HCT116 (cell line): ENCODE measurements around the gene NR5A2. TPM values are rescaled to one million over a fixed set of nuclear protein-coding genes. Genes with fewer than 3 reads are reported as not detected.

Source experiments
- ATAC-seq: fragments of 200-7000 bp; cut with Tn5 transposase; 2 replicates; pipeline ENCODE4 v1.9.1; 2020; ENCODE audit warnings: mild to moderate bottlenecking, moderate library complexity
- BruUV-seq: library from RNA; stranded (reverse); fragments of 400-500 nt; replicated peaks from 2 replicates; lab custom pipeline; 2021; lab: Mats Ljungman, UMichigan
- CTCF ChIA-PET: fragments of 300-600 bp; sonication (Branson Sonifier 250); formaldehyde crosslinking; loops from one replicate; lab custom pipeline; 2021; ENCODE audit warnings: antibody characterized with exemption; lab: Charles Lee
- POLR2A ChIA-PET: fragments of 300-600, 350-600 bp; sonication (Branson Sonifier 250); formaldehyde crosslinking; loops from one replicate; lab custom pipeline; 2021; ENCODE audit warnings: antibody characterized with exemption; lab: Charles Lee
- RAD21 ChIA-PET, 2 experiments: fragments of 300-600 bp; sonication (Branson Sonifier 250); formaldehyde crosslinking; loops; one replicate each; lab custom pipeline; 2023; ENCODE audit warnings: low total read pairs in 2 of 2; ENCODE audit not compliant: uncharacterized antibody in 2 of 2, unreplicated experiment in 2 of 2, low non-redundant PET in 1 of 2; lab: Charles Lee
- DNase-seq: peaks from one replicate; pipeline ENCODE4 v3.0.0-alpha.2; 2010; ENCODE audit warnings: low read depth, low spot score
- H2AFZ ChIP-seq: fragments of 200-600 bp; shearing (Covaris generic), sonication (generic); 2 replicates; pipeline ENCODE4 v1.6.1; 2017; ENCODE audit warnings: low read depth, mixed run types, mixed read lengths, antibody characterized with exemption, low read length; ENCODE audit not compliant: poor library complexity, severe bottlenecking
- H3K27ac ChIP-seq: 2 replicates; pipeline ENCODE4 v1.5.1; 2012; ENCODE audit warnings: low read depth, low read length
- H3K27me3 ChIP-seq: fragments of 200-600 bp; sonication (generic); 2 replicates; pipeline ENCODE4 v1.6.1; 2016; ENCODE audit warnings: mixed run types, low read length, mixed read lengths; ENCODE audit not compliant: insufficient read depth
- H3K36me3 ChIP-seq, 2 experiments: fragments of 200-500 bp in 1 of 2; fragments of 200-600 bp in 1 of 2; sonication (Bioruptor generic) in 1 of 2; sonication (generic) in 1 of 2; 2 replicates each; pipeline versions ENCODE4 v1.5.1 to v1.6.1; 2014 to 2016; ENCODE audit warnings: low read length in 2 of 2, inconsistent platforms in 1 of 2, mixed read lengths in 1 of 2, mixed run types in 1 of 2; ENCODE audit not compliant: insufficient read depth in 2 of 2, control insufficient read depth in 1 of 2
- H3K4me1 ChIP-seq, 2 experiments: fragments of 200-600 bp in 1 of 2; sonication (generic) in 1 of 2; 2 replicates each; pipeline versions ENCODE4 v1.5.1 to v1.6.1; 2012 to 2017; ENCODE audit warnings: low read length in 2 of 2, inconsistent platforms in 1 of 2, mild to moderate bottlenecking in 1 of 2, mixed read lengths in 1 of 2, mixed run types in 1 of 2, moderate library complexity in 1 of 2; ENCODE audit not compliant: insufficient read depth in 2 of 2, control insufficient read depth in 1 of 2
- H3K4me2 ChIP-seq: fragments of 200-600 bp; sonication (generic); 2 replicates; pipeline ENCODE4 v1.6.1; 2017; ENCODE audit warnings: mixed run types, low read length, mixed read lengths
- H3K4me3 ChIP-seq, 2 experiments: fragments of 200-600 bp in 1 of 2; sonication (generic) in 1 of 2; replicated peaks in 1 of 2; 2 replicates each; pipeline ENCODE4 v1.5.1; 2011 to 2016; ENCODE audit warnings: low read length in 2 of 2, control low read depth in 1 of 2, low read depth in 1 of 2, mild to moderate bottlenecking in 1 of 2, mixed read lengths in 1 of 2, mixed run types in 1 of 2
- H3K79me2 ChIP-seq: fragments of 200-600 bp; sonication (generic); 2 replicates; pipeline ENCODE4 v1.6.1; 2017; ENCODE audit warnings: mild to moderate bottlenecking, mixed run types, low read length, moderate library complexity, mixed read lengths; ENCODE audit not compliant: insufficient read depth
- H3K9ac ChIP-seq: fragments of 200-600 bp; sonication (generic); 2 replicates; pipeline ENCODE4 v1.6.1; 2016; ENCODE audit warnings: low read length, mixed read lengths
- H3K9me2 ChIP-seq: fragments of 200-600 bp; sonication (generic), shearing (Covaris generic); 2 replicates; pipeline ENCODE4 v1.6.1; 2017; ENCODE audit warnings: mixed run types, mild to moderate bottlenecking, moderate library complexity; ENCODE audit not compliant: insufficient read depth
- H3K9me3 ChIP-seq, 2 experiments: fragments of 200-500 bp in 1 of 2; fragments of 200-600 bp in 1 of 2; sonication (Bioruptor generic) in 1 of 2; sonication (generic) in 1 of 2; 2 replicates each; pipeline ENCODE4 v1.6.1; 2014 to 2017; ENCODE audit warnings: low read length in 2 of 2, mixed read lengths in 2 of 2, inconsistent platforms in 1 of 2, low read depth in 1 of 2, mild to moderate bottlenecking in 1 of 2, mixed run types in 1 of 2, moderate library complexity in 1 of 2; ENCODE audit not compliant: control insufficient read depth in 1 of 2, insufficient read depth in 1 of 2
- H4K20me1 ChIP-seq: fragments of 200-600 bp; sonication (generic), shearing (Covaris generic); 2 replicates; pipeline ENCODE4 v1.6.1; 2017; ENCODE audit warnings: mixed run types, mild to moderate bottlenecking, moderate library complexity; ENCODE audit not compliant: insufficient read depth
- CBX3 ChIP-seq: IDR thresholded peaks from 2 replicates; pipeline ENCODE4 v1.6.1; 2012; ENCODE audit warnings: low read depth
- CEBPB ChIP-seq: IDR thresholded peaks from 2 replicates; pipeline ENCODE4 v1.6.1; 2012; ENCODE audit warnings: low read depth
- POLR2A ChIP-seq: IDR thresholded peaks from 2 replicates; pipeline ENCODE4 v1.7.0; 2011; ENCODE audit warnings: borderline replicate concordance; ENCODE audit not compliant: insufficient read depth, insufficient read length; ENCODE audit errors: extremely low read depth
- POLR2AphosphoS5 ChIP-seq: IDR thresholded peaks from 2 replicates; pipeline ENCODE4 v1.6.1; 2011; ENCODE audit warnings: mild to moderate bottlenecking, low read depth, low read length, moderate library complexity
- REST ChIP-seq: IDR thresholded peaks from 2 replicates; pipeline ENCODE4 v1.6.1; 2012; ENCODE audit warnings: low read depth
- TCF7L2 ChIP-seq: IDR thresholded peaks from 2 replicates; pipeline ENCODE4 v1.7.0; 2011; ENCODE audit warnings: borderline replicate concordance, inconsistent platforms; ENCODE audit not compliant: insufficient read depth, insufficient read length; ENCODE audit errors: extremely low read depth
- YY1 ChIP-seq: IDR thresholded peaks from 2 replicates; pipeline ENCODE4 v1.6.1; 2011; ENCODE audit warnings: low read length, low read depth, moderate library complexity, mild to moderate bottlenecking; ENCODE audit not compliant: insufficient replicate concordance; ENCODE audit errors: extremely low read depth
- ZBTB33 ChIP-seq: IDR thresholded peaks from 2 replicates; pipeline ENCODE4 v1.6.1; 2011; ENCODE audit warnings: mild to moderate bottlenecking, low read length, moderate library complexity; ENCODE audit not compliant: insufficient replicate concordance; ENCODE audit errors: extremely low read depth
- ZFX ChIP-seq: fragments of 450-650 bp; IDR thresholded peaks from 2 replicates; pipeline ENCODE4 v1.6.1; 2017
- ZNF274 ChIP-seq: fragments of 200-500 bp; sonication (Bioruptor generic); IDR thresholded peaks from 2 replicates; pipeline ENCODE4 v1.6.1; 2014; ENCODE audit warnings: mild to moderate bottlenecking, low read depth, low read length, inconsistent platforms
- intact Hi-C: fragments of 100-400 bp; cut with micrococcal nuclease; formaldehyde crosslinking; loops from 2 replicates; pipeline ENCODE4 v1.10.0; 2022
- total RNA-seq: library from RNA; stranded (reverse); gene quantifications from one replicate; pipeline ENCODE4 v1.2.1, GENCODE V29; 2021; ENCODE audit not compliant: unreplicated experiment
- TF ChIP-seq, protein P1 (sequence below): IDR thresholded peaks from 2 replicates; pipeline ENCODE4 v1.6.1; 2012

Gene NR5A2
- total RNA-seq, 1 experiment from 2014 or later: 0.91 TPM

GRCh38 chr1:200213921-200214320 lies 186.4 kb downstream of the NR5A2 start:
- H3K36me3 ChIP-seq: no peaks in the 10 kb centered on the region
- H3K79me2 ChIP-seq: no peaks in the 10 kb centered on the region
- no TSS peak for BruUV-seq
- ATAC-seq (no peak), DNase-seq (no peak)
- no peaks in the 10 kb centered on the region for H3K27me3 ChIP-seq
- ChIA-PET CTCF (no interaction called here), RAD21 (no interaction called here), POLR2A (no interaction called here)
- no peaks in the 10 kb centered on the region for H4K20me1 ChIP-seq
- TF ChIP-seq, protein P1, sequence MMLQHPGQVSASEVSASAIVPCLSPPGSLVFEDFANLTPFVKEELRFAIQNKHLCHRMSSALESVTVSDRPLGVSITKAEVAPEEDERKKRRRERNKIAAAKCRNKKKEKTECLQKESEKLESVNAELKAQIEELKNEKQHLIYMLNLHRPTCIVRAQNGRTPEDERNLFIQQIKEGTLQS: no peak
- no peak for TF ChIP-seq YY1
- TF ChIP-seq POLR2AphosphoS5: no peak
- TF ChIP-seq CBX3: no peak
- TF ChIP-seq ZFX: no peak
- no peak for TF ChIP-seq ZBTB33
- H2AFZ ChIP-seq: no peak overlapping the region
- no peaks in the 10 kb centered on the region for H3K4me1 ChIP-seq
- H3K4me3 ChIP-seq: no peak overlapping the region
- no peaks in the 10 kb centered on the region for H3K9me2 ChIP-seq
- no peak overlapping the region for H3K9ac ChIP-seq
- H3K4me2 ChIP-seq: no peak overlapping the region
- intact Hi-C loops: no loop called here
- no peak overlapping the region for H3K27ac ChIP-seq
- no peaks in the 10 kb centered on the region for H3K9me3 ChIP-seq

DNA sequence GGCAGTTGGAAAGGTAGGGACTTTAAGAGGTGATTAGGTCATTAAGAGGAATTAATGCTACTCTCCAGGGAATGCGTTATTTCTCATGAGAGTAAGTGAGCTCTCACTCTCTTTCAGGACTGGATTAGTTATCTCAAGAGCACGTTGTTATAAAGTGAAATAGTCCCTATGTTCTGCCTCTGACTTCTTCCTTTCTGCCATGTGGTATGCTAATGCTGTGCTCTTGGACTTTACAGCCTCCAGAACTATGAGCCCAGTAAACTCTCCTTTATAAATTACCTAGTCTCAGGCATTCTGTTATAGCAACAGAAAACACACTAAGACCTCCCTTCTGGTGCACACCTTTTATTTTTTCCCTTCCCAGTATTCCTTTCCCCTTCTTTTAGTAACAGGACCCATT lies 187.8 kb downstream of the NR5A2 start:
- H3K36me3 ChIP-seq: no peaks in the 10 kb centered on the region
- intact Hi-C loops: no loop called here
- no peak overlapping the region for H3K4me3 ChIP-seq
- POLR2A ChIA-PET: no interaction called here
- H3K9me3 ChIP-seq: no peaks in the 10 kb centered on the region
- no peak overlapping the region for H2AFZ ChIP-seq
- ATAC-seq (no peak), DNase-seq (no peak)
- no peaks in the 10 kb centered on the region for H3K9me2 ChIP-seq
- RAD21 ChIA-PET: no interaction called here
- no TSS peak for BruUV-seq
- no peaks in the 10 kb centered on the region for H3K4me1 ChIP-seq
- H4K20me1 ChIP-seq: no peaks in the 10 kb centered on the region
- CTCF ChIA-PET: no interaction called here
- H3K9ac ChIP-seq: no peak overlapping the region
- H3K27ac ChIP-seq: no peak overlapping the region
- no peaks in the 10 kb centered on the region for H3K27me3 ChIP-seq
- no peak for TF ChIP-seq TCF7L2
- TF ChIP-seq CEBPB: no peak
- TF ChIP-seq, protein P1: no peak
- TF ChIP-seq REST: no peak
- no peak for TF ChIP-seq ZFX
- no peak for TF ChIP-seq POLR2A
- no peak for TF ChIP-seq ZNF274
- no peaks in the 10 kb centered on the region for H3K79me2 ChIP-seq
- no peak overlapping the region for H3K4me2 ChIP-seq
